COR-L47 (cell line): ENCODE results near the gene FBXO48.
A peak's percentile ranks its signal among the peaks of the same experiment; 100 is the strongest.
"Not testable (repeated sequence)": the region's sequence is repeated elsewhere in the genome, so short reads cannot be mapped to it uniquely, and the experiment has no call there.

Experiments
- DNase-seq: peaks from one replicate; lab custom pipeline; 2025; lab: John Stamatoyannopoulos, UW

Gene FBXO48, protein sequence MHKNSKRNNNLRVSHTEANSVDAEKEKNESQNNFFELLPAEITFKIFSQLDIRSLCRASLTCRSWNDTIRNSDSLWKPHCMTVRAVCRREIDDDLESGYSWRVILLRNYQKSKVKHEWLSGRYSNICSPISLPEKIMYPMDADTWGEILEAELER

DNA sequence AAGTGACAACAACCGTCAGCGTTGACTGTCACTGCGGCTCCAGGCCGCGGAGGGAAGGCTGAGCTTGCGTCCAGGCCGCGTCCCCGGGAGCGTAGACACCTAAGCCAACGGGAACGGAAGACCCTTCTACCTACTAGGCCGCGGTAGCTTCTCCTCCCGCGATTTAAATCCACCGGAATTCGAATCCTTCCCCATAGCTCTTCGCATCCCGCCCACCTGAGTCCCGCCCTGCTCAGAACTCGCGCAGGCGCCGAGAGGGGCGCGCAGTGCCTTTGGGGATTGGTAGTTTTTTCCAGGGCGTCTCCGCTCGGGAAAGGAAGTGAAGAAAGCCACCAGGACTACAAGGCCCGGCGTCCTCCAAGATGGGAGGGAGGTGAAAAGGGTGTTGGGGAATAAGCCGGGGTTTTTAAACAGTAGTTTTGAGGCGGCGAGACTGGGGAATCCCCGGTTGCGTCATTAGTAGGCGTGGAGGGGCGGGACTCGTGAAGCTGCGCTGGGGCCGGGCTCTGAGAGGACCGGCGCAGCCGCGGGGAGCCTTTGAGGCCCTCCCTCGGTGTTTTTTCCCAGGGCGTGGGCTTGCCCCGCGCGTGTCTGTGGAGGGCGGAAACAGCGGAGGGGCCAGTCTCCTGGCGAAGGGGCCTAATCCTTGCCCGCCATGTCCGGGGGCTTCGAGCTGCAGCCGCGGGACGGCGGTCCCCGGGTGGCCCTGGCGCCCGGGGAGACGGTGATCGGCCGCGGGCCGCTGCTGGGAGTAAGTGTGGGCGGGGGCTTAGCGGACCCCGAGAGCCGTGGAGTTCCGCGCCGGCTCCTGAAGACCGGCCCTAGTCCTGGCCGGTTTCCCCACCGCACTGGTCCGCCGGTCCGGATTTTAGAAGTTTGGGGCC is at the start of gene FBXO48, which contains the start of gene APLF:
Gene FBXO48 (minus strand): TSS at position 218 of the 884 bp plus-strand sequence. CDS start 2,149 bp downstream, outside the sequence.
Gene APLF (plus strand): TSS at position 509 of the 884 bp plus-strand sequence. CDS start 147 bp downstream, at position 656.
- peak; percentile 96 for DNase-seq

DNA sequence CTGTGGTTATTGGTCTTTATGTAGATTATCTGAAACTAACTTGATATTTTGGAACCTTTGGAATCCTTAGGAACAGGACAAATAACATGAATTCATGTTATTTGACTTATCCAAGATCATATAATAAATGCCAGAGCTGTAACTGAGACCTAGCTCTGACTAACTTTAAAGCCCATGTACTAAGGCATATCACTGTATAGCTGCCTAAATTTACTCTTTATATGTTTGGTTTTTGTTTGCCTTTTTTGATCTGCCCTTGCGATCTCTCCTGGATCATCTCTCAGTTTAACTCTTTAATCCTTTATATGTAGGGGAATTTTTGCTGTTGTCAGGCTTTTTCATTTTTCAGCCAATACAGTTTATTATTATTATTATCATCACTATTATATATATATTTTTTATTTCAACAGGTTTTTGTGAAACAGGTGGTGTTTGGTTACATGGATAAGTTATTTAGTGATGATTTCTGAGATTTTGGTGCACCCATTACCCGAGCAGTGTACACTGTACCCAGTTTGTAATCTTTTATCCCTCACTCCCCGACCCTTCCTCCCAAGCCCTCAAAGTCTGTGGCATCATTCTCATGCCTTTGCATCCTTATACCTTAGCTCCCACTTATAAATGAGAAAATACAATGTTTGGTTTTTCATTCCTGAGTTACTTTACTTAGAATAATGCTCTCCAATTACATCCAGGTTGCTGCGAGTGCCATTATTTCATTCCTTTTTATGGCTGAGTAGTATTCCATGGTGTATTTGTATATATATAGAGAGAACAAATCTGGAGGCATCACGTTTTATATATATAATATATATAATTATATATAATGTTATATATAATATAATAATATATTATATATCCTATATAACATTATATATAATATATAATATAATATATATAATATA is 49.2 kb upstream of the FBXO48 start:
- DNase-seq = no peak

DNA sequence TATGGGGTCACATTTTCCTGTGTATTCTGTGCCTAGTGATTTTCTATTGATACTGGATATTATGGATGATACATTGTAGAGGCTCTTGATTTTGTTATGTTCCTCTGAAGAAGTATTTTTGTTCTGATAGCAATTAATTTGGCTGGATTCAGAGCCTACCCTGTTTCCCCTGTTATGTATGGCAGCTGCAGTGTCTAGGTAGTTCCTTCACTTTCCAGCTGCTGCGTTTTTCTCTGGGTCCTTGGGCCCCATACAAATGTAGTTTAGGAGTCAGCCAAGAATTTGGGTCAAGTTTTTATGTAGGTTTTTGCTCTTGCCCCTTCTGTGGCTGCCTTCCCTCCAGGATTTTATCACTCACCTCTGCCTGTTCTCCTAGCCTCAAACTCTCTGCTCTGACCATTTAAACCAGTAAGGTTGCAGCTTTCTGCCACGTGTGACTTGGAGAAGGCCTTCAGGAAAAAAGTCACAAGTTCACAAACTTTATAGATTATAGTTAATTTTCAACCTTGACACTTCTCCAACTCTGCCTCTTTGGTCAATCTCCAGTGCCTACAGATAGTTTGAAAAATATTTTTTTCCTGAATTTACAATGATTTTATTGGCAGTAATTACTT is 47.3 kb upstream of the FBXO48 start:
- DNase-seq = no peak

DNA sequence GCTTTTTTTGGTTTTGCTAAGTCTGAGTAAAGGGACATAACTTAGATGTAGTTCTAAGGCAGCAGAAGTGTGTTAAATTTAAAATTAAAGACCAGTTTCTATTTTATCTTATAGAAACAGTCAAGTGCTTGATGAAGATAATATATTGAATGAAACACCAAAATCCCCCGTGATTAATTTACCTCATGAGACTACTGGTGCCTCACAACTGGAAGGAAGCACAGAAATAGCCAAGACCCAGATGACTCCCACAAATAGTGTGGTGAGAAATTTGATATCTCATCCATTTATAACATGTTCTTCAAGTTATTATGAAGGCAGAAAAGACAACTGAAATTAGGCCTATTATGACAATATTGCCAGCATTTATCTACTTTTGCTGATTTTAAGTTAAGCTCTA is 45.9 kb upstream of the FBXO48 start:
- DNase-seq = no peak

DNA sequence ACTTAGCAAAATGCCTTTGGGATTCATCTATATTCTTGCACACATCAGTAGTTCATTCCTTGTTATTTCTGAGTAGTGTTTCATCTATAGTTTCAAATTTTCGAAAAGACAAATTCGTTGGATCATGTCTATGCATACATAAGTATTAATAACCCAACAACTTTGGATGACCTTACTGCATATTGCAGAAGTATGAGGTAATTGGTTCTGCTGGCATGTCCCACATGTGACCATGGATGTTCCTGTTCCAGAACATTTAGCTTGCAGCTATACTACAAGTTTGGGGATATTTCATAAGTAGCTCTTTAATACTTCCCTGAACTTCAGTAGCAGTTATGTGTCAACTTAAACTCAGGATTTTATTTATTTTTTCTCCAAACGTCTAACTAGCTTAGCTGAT is 45.2 kb upstream of the FBXO48 start:
- no peak for DNase-seq

DNA sequence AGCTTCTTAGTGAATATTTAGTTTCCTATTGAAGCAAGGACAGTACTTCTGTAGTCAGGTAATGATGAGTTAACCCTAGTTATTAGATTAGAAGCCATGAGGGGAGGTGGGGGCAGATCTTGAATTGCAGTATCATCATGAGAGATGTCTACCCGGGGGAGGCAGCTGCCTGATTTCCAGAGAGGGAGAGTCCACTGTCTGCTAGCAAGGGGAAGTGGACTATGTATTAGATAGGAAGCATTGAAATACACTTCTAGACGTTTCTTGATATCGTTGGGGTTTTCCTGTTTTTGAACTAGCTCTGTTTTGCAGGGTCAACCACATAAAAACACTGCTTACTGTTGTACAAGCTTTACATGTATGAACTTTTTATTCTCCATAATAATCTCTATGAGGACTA is 39.1 kb upstream of the FBXO48 start:
- no peak for DNase-seq

DNA sequence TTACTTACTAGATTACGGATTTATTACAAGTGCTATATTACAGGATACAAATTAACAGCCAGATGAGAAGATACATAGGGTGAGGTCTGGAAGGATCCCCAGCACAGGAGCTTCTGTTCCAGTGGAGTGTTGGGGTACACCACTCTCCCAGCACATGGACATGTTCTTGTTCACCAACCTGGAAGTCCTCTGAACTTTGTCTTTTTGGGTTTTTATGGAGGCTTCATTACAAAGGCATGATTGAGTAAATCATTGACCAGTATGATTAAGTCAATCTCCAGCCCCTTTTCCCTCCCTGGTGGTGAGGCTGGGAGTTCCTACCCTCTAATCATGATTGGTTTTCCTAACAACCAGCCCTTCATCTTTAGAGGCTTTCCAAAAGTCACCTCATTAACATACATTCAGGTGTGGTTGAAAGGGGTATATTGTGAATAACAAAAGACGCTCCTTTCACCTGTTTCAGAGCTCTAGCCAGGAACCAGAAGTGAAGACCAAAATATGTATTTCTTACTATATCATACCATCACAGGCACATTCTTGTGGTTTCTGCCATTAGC is 38.6 kb upstream of the FBXO48 start:
- no peak for DNase-seq

DNA sequence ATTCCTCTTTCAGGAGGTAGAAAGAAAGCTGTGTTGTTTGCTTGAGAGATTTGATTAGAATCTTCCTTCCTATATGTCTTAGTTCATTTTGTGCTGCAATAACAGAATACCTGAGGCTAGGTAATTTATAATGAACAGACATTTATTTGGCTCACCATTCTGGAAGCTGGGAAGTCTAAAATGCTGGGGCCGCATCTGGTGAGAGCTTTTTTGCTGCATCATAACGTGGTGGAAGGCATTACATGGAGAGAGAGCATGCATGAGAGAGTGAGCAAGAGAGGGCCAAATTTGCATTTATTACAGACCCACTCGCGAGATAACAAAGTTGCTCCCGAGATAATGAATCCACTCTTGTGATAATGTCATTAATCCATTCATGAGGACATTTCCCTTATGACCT is 34.7 kb upstream of the FBXO48 start:
- no peak for DNase-seq

DNA sequence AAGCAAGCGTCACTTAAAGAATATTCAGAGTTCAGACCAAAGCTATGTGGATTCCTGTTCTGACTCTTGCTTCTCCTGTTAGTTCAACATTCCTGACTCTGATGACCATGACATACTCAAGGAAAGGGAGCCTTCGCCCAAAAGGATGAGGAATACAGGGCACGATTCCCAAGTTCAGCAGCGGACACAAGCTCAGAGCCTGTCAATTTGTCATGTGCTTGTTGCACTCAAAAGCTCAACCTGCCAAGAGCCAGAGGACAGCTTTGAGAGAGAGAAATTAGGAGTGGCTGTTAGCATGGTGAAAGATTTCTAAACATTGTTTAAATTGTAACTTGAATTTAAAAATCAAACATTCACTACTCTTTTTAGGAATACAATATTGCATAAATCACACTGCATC is 33.6 kb upstream of the FBXO48 start:
- DNase-seq = no peak

DNA sequence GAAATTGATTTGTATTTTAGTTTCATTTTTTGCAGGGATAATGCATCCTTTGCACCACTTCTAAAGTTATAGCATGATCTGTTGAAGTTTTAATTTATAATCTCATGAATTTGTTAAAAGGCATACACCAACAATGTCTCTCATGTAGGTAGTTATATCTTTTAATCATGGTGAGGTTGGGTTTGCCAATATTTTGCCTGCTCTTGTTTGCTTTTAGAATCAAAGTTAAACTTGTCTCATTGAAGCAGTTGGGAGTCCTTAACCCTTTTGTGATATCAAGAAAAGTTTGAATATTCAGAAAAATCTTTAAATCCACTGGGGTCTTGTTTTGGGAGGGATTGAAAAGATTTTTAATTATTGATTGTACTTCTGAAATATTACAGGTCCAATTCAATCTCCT is 32.0 kb upstream of the FBXO48 start:
- DNase-seq = no peak

DNA sequence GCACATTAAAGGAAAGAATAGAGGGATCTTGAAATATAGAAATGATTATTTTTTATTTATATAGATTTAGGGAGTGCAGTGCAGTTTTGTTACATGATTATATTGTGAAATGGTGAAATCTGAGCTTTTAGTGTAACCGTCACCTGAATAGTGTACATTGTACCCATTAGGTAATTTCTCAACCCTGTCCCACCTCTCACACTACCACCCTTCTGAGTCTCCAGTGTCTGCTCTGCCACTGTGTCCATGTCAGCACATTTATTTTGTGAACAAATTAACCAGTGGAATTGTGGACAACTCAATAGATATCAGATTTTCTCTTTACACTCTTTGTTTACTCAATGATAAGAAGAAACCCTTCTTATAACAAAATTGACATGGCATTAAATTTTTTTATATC is 24.5 kb upstream of the FBXO48 start:
- DNase-seq = no peak

DNA sequence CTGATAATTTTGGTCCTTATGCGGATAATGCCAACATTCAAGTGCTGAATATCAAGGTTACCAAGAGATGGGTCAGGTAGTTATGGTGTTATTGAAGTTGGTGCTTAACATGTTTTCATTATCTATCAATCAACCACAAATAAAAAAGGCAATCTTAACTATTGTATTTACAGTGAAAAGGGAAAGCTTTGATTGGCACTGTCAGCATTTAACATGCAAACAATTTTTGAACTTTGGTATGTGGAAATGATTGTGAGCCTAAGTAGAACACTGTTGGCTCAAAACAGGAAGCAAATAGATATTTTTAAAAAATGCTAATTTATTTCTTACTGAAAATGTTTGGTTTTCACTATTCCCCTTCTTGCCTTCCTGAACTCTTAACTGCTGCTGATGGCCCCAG is 22.2 kb upstream of the FBXO48 start:
- DNase-seq = no peak

DNA sequence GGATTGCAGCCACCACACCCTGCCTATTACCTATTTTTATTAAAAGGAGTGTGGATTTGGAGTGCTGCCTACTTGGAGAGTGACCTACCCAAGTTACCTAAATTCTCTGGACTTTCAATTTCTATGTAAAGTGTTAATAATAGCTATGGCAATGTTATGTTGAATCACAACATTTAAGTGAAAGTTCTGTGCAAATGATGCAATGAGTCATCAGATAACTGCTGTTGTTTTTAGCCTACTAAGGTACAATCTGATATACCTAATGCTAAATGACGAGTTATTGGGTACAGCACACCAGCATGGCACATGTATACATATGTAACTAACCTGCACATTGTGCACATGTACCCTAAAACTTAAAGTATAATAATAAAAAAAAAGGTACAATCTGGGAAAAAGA is 21.5 kb upstream of the FBXO48 start:
- not testable (repeated sequence) for DNase-seq

DNA sequence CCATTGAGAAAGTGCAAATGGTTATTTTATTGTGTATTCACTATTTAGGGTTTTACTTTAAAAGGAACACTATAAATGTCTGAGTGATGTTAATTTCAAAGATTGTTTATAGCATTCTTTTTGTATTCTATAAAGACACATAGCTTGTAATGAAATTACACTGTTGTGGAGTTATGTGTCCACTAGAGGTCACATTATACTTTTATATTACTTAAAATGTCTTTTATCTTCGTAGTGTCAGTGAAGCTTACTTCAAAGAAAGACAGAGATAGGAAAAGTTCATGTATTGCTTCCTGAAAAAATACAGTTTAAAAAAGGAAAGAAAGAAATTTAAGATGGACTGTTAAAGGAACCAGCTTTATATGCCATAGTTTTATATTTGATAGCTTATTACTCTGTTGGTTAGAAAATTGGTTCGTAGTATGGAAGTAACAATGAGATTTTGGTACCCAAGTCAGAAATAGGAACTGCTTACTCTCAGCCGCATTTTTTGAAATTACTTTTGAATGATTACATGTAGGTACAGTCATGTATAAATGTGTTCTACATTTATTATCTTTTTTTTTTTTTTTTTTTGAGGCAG is 20.8 kb upstream of the FBXO48 start:
- DNase-seq = no peak

DNA sequence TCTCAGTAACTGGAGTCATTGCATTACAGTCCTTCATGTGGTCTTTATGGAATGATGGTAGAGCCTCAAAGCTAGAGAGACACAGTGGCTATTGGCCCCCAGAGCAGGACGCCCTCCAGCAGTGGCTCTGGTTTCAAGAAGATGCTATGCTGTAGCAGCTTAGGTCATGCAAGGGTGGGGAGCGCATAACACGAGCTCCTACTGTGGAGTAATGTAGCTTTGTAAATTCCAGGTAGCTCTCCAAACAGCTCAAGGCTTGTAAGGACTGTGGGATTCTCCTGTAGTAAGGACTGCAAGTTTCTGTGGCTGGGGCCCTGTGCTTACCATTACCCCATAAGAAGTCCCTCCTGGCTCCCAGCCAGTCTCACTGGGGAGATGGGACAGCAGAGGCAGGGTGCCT is 15.9 kb upstream of the FBXO48 start:
- DNase-seq = no peak

DNA sequence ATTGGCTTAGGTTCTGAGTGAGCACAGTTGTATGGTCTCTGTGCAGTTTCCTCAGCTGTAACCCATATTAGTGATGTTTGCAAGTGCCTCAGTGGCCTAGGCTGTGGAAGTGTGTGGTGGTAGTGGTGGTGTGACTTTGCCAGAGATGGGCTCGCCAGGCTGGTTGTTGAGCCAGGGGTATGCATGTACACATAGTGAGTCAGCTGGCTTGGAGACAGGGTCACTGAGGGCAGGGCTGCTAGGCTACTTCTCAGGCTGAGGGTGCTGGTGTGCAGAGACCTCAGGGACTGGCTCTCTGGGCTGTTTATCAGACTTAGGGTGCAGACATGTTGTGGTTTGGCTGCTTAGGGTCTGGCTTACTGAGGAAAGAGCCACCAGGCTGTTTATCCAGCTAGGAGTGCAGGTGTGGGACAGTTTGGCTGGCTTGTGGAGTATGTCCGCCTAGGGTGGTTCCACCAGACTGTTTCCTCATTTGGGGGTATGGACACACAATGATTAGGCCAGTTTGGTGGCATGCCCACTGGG is 15.3 kb upstream of the FBXO48 start:
- DNase-seq = no peak

DNA sequence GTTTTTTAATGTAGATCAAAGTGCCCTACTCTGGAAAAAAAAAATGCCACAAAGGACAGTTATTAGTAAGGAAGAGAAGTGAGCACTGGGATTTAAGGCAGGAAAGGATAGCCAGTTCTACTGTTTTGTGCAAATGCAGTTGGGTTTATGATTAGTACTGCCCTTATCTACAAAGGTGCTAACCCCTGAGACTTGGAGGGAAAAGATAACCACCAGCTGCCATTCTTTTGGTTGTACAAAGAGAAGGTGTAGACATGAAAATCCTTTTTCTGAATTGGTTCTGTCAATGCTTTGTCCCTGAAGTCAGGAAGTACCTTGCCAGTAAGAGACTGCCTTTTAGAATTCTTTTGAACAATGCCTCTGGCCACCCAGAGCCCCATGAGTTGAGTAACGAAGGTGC is 11.6 kb upstream of the FBXO48 start:
- no peak for DNase-seq

DNA sequence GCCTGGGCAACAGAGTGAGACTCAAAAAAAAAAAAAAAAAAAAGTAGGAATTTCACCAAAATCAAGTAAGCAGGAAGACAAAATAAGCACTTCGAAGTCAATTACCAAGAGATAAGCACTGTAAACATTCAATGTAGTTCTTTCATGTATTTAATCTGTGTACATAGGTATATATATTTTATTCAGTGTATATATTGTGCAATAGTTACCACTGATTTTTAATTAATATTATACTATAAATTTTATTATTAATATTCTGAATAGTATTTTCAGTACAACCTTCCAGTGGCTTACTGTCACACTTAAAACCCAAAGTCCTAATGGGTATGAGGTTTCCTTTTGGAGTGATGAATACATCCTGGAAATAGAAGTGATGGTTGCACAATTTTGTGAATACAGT is 9.4 kb upstream of the FBXO48 start:
- no peak for DNase-seq

DNA sequence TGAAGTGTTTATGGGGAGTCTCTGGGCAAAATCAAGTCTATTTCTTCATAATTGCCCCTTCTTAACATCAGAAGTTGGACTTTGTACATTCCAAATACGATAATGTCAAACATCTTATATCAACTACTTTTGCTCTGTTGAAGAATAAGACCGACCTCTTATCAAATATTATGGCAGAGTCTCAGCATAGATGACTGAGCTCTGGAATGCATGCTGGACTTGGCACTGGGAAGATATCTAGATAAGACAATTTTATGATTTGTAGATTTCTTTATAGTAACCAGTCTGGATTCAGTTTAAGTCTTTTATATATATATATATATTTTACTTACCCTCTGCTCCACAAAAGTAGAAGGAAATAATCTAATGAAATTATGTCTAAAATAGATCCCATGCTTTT is 8.5 kb upstream of the FBXO48 start:
- no peak for DNase-seq

DNA sequence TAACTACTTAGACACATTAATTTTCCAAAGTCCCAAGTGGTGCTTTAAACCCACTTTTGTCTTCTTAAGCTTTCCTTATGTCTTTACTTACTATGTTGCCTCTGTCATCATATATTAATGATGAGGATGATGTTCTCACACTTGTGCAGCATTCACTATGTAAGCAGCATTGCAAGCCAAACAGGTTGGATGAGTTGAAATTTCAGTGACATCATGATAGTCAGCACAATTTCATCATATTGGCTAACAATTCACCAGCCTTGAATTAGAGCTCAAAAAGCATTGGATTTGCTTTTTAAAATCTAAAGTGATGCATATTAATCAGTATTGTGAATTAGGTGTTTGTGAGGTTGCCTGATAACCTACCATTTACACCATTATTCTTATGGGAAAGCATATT is 8.0 kb upstream of the FBXO48 start:
- no peak for DNase-seq

DNA sequence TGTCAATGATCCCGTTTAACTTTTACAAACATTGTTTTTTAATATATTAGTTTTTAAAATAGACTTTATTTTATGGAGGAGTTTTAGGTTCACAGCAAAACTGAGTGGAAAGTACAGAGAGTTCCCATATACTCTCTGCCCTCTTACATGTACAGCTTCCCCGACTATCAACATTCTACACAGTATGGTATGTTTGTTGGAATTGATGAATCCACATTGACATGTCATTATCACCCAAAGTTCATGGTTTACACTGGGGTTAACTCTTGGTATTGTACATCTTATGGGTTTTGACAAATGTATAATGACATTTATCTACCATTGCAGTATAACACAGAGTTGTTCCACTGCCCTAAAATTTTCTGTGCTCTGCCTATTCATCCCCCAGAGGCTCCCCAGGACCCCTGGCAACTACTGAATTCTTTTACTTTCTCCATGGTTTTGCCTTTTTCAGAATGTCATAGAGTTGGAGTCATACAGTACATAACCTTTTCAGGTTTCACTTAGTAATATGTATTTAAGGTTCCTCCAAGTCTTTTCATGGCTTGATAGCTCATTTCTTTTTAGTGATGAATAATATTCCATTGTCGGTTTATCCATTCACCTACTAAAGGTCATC is 5.8 kb upstream of the FBXO48 start:
- DNase-seq = no peak
